ENCODE data around the gene MEMO1. TPM values are rescaled to one million over a fixed set of nuclear protein-coding genes. Genes with fewer than 3 reads are reported as not detected.

The MEMO1 gene
- polyA plus RNA-seq, 1 of the 3 experiments (the other 2 are of a cell fraction) = 54.3 TPM

DNA sequence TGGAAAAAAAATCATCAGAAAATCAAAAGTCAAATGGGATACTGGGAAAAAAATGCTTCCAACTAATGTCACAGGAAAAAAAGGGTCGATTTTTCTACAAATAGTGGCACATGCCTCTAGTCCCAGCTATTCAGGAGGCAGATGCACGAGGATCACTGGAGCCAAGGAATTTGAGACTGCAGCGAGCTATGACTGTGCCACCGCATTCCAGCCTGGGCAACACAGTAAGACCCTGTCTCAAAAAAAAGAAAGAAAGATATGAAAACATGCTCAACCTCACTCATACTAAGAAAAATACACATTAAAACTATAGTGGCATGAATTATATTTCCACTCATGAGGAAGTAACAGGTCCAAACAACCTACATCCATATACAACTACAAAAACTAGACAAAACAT is 17.9 kb downstream of the MEMO1 start:
- DNase-seq = no peak
- H3K4me2 ChIP-seq = no peak overlapping the region
- peaks cover 100% of the 10 kb centered on the region for H3K79me2 ChIP-seq (ENCODE audit: insufficient read depth)
- peaks cover 0 to 3% of the 10 kb centered on the region in 2 experiments for H3K36me3 ChIP-seq (replicated peaks in 1 of 2; ENCODE audit: control insufficient read depth in 1 of 2, insufficient read depth in 2 of 2, low read length in 1 of 2)
- peaks cover 6% of the 10 kb centered on the region for H3F3A ChIP-seq (replicated peaks; ENCODE audit: insufficient read depth)
- H3K9ac ChIP-seq = no peak overlapping the region
- 94% methylated on average over 4 of the region's 4 CpGs for WGBS (ENCODE audit: low lambda C conversion rate)
- no peak overlapping the region for H3K27ac ChIP-seq (ENCODE audit: low read depth in 2 of 2, low read length in 1 of 2)
- POLR2A ChIA-PET = no interaction called here
- peaks cover 0 to 11% of the 10 kb centered on the region in 2 experiments; a peak in 1 of 4 replicates for H3K4me1 ChIP-seq (ENCODE audit: control insufficient read depth in 1 of 2, insufficient read depth in 2 of 2, low read depth in 1 of 2, low read length in 1 of 2)
- H3K9me2 ChIP-seq = no peaks in the 10 kb centered on the region
- no peaks in the 10 kb centered on the region for H3K27me3 ChIP-seq (ENCODE audit: insufficient read depth)
- H4K20me1 ChIP-seq (ENCODE audit: insufficient read depth) = peaks cover 76% of the 10 kb centered on the region
- no peak overlapping the region for H3K4me3 ChIP-seq (ENCODE audit: low read depth in 2 of 2, low read length in 1 of 2)
- CTCF ChIA-PET = no interaction called here
- no peak overlapping the region for H2AFZ ChIP-seq (ENCODE audit: low read depth)
- H3K9me3 ChIP-seq = no peaks in the 10 kb centered on the region
- TF ChIP-seq EZH2phosphoT487 (IDR thresholded peaks at IDR 0.05; ENCODE audit: borderline replicate concordance, low read depth) (no peak), RFX5 (IDR thresholded peaks at IDR 0.05; ENCODE audit: low read length) (no peak), RCOR1 (IDR thresholded peaks at IDR 0.05; ENCODE audit: low read length) (no peak), MXI1 (IDR thresholded peaks at IDR 0.05; ENCODE audit: low read depth, low read length) (no peak), FOSL2 (IDR thresholded peaks at IDR 0.05; ENCODE audit: borderline replicate concordance, low read depth) (no peak), MEF2A (IDR thresholded peaks at IDR 0.05; ENCODE audit: borderline replicate concordance, low read depth) (no peak), TCF12 (IDR thresholded peaks at IDR 0.05) (no peak), TAF1 (IDR thresholded peaks at IDR 0.05; ENCODE audit: borderline replicate concordance, low read depth, low read length) (no peak), GABPA (IDR thresholded peaks at IDR 0.05; ENCODE audit: low read depth) (no peak), FOXM1 (IDR thresholded peaks at IDR 0.05; ENCODE audit: low read depth) (no peak)
- TF ChIP-seq, protein P1, sequence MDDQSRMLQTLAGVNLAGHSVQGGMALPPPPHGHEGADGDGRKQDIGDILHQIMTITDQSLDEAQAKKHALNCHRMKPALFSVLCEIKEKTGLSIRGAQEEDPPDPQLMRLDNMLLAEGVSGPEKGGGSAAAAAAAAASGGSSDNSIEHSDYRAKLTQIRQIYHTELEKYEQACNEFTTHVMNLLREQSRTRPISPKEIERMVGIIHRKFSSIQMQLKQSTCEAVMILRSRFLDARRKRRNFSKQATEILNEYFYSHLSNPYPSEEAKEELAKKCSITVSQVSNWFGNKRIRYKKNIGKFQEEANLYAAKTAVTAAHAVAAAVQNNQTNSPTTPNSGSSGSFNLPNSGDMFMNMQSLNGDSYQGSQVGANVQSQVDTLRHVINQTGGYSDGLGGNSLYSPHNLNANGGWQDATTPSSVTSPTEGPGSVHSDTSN (IDR thresholded peaks at IDR 0.05) = no peak
- TF ChIP-seq, protein P2, sequence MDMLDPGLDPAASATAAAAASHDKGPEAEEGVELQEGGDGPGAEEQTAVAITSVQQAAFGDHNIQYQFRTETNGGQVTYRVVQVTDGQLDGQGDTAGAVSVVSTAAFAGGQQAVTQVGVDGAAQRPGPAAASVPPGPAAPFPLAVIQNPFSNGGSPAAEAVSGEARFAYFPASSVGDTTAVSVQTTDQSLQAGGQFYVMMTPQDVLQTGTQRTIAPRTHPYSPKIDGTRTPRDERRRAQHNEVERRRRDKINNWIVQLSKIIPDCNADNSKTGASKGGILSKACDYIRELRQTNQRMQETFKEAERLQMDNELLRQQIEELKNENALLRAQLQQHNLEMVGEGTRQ (IDR thresholded peaks at IDR 0.05; ENCODE audit: borderline replicate concordance, low read depth, low read length) = no peak
- TF ChIP-seq, protein P3, sequence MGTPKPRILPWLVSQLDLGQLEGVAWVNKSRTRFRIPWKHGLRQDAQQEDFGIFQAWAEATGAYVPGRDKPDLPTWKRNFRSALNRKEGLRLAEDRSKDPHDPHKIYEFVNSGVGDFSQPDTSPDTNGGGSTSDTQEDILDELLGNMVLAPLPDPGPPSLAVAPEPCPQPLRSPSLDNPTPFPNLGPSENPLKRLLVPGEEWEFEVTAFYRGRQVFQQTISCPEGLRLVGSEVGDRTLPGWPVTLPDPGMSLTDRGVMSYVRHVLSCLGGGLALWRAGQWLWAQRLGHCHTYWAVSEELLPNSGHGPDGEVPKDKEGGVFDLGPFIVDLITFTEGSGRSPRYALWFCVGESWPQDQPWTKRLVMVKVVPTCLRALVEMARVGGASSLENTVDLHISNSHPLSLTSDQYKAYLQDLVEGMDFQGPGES (IDR thresholded peaks at IDR 0.05; ENCODE audit: low read depth, low read length) = no peak

DNA sequence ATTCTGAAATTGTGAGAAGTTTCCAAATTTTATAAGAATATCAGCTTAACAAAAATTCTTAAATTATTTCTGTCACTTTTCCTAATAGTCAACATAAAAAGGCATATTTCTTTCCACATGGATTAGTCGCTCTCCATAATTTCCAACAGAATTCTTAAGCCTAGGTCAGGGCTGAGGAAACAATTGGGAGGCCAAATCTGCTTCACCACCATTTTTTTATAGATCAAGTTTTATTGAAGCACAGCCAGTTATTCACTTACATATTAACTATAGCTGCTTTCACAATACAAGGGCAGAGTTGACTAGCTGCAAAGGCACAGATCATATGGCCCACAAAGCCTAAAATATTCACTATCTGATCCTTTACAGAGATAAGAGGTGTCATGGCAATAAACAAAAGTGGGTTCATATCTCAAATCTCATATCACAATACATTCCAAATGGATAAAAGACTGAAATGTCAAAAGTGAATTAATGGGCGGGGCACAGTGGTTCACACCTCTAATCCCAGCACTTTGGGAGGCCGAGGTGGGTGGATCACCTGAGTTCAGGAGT is 18.7 kb downstream of the MEMO1 start:
- peaks cover 100% of the 10 kb centered on the region for H3K79me2 ChIP-seq (ENCODE audit: insufficient read depth)
- peaks cover 0 to 3% of the 10 kb centered on the region in 2 experiments for H3K36me3 ChIP-seq (replicated peaks in 1 of 2; ENCODE audit: control insufficient read depth in 1 of 2, insufficient read depth in 2 of 2, low read length in 1 of 2)
- no peak overlapping the region for H3K27ac ChIP-seq (ENCODE audit: low read depth in 2 of 2, low read length in 1 of 2)
- no peak overlapping the region for H3K9ac ChIP-seq
- no peak for DNase-seq
- POLR2A ChIA-PET = no interaction called here
- H3F3A ChIP-seq (replicated peaks; ENCODE audit: insufficient read depth) = peaks cover 9% of the 10 kb centered on the region
- H4K20me1 ChIP-seq (ENCODE audit: insufficient read depth) = peaks cover 76% of the 10 kb centered on the region
- peaks cover 3 to 9% of the 10 kb centered on the region in 2 experiments; a peak in 3 of 4 replicates for H3K4me1 ChIP-seq (ENCODE audit: control insufficient read depth in 1 of 2, insufficient read depth in 2 of 2, low read depth in 1 of 2, low read length in 1 of 2)
- no peaks in the 10 kb centered on the region for H3K9me2 ChIP-seq
- no peaks in the 10 kb centered on the region for H3K9me3 ChIP-seq
- H2AFZ ChIP-seq (ENCODE audit: low read depth) = no peak overlapping the region
- H3K4me2 ChIP-seq = no peak overlapping the region
- CTCF ChIA-PET = interaction anchor here (0.7 kb wide), 1 partner anchor 39 kb away, joined by 3 read pairs; no protein-coding TSS in a partner anchor
- H3K4me3 ChIP-seq (ENCODE audit: low read depth in 2 of 2, low read length in 1 of 2) = no peak overlapping the region
- H3K27me3 ChIP-seq (ENCODE audit: insufficient read depth) = no peaks in the 10 kb centered on the region
- 97% methylated on average over 3 of the region's 3 CpGs for WGBS (ENCODE audit: low lambda C conversion rate)
- TF ChIP-seq RFX5 (IDR thresholded peaks at IDR 0.05; ENCODE audit: low read length) = no peak
- TF ChIP-seq SMC3 (IDR thresholded peaks at IDR 0.05; ENCODE audit: low read depth, low read length) = no peak
- TF ChIP-seq, protein P4, sequence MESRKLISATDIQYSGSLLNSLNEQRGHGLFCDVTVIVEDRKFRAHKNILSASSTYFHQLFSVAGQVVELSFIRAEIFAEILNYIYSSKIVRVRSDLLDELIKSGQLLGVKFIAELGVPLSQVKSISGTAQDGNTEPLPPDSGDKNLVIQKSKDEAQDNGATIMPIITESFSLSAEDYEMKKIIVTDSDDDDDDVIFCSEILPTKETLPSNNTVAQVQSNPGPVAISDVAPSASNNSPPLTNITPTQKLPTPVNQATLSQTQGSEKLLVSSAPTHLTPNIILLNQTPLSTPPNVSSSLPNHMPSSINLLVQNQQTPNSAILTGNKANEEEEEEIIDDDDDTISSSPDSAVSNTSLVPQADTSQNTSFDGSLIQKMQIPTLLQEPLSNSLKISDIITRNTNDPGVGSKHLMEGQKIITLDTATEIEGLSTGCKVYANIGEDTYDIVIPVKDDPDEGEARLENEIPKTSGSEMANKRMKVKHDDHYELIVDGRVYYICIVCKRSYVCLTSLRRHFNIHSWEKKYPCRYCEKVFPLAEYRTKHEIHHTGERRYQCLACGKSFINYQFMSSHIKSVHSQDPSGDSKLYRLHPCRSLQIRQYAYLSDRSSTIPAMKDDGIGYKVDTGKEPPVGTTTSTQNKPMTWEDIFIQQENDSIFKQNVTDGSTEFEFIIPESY (IDR thresholded peaks at IDR 0.05; ENCODE audit: borderline replicate concordance, low read depth) = no peak
- no peak for TF ChIP-seq TEAD4 (IDR thresholded peaks at IDR 0.05; ENCODE audit: borderline replicate concordance, insufficient read depth)
- TF ChIP-seq FOXJ3 (CRISPR knock-in tag; IDR thresholded peaks at IDR 0.05) = no peak
- TF ChIP-seq ELF1 (IDR thresholded peaks at IDR 0.05) = no peak
- TF ChIP-seq, protein P5, sequence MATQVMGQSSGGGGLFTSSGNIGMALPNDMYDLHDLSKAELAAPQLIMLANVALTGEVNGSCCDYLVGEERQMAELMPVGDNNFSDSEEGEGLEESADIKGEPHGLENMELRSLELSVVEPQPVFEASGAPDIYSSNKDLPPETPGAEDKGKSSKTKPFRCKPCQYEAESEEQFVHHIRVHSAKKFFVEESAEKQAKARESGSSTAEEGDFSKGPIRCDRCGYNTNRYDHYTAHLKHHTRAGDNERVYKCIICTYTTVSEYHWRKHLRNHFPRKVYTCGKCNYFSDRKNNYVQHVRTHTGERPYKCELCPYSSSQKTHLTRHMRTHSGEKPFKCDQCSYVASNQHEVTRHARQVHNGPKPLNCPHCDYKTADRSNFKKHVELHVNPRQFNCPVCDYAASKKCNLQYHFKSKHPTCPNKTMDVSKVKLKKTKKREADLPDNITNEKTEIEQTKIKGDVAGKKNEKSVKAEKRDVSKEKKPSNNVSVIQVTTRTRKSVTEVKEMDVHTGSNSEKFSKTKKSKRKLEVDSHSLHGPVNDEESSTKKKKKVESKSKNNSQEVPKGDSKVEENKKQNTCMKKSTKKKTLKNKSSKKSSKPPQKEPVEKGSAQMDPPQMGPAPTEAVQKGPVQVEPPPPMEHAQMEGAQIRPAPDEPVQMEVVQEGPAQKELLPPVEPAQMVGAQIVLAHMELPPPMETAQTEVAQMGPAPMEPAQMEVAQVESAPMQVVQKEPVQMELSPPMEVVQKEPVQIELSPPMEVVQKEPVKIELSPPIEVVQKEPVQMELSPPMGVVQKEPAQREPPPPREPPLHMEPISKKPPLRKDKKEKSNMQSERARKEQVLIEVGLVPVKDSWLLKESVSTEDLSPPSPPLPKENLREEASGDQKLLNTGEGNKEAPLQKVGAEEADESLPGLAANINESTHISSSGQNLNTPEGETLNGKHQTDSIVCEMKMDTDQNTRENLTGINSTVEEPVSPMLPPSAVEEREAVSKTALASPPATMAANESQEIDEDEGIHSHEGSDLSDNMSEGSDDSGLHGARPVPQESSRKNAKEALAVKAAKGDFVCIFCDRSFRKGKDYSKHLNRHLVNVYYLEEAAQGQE (IDR thresholded peaks at IDR 0.05; ENCODE audit: low read depth, low read length) = no peak
- no peak for TF ChIP-seq FOXM1 (IDR thresholded peaks at IDR 0.05; ENCODE audit: low read depth)
- no peak for TF ChIP-seq POLR2AphosphoS5 (IDR thresholded peaks at IDR 0.05; ENCODE audit: low read depth, low read length)
